Astrocyte (in vitro differentiated cells and primary cell): ENCODE data around the gene TET2.

Experiments
- EZH2 ChIP-seq: IDR thresholded peaks from 2 replicates; pipeline ENCODE4 v1.6.1; 2012; ENCODE audit warnings: mild to moderate bottlenecking, low read length, inconsistent platforms; ENCODE audit not compliant: insufficient read depth
- TF ChIP-seq, protein P1 (sequence below): IDR thresholded peaks from 2 replicates; pipeline ENCODE4 v1.5.1; 2011; ENCODE audit warnings: low read depth, mild to moderate bottlenecking, inconsistent platforms, low read length, moderate library complexity; ENCODE audit not compliant: insufficient read depth

- TF ChIP-seq, protein P1, sequence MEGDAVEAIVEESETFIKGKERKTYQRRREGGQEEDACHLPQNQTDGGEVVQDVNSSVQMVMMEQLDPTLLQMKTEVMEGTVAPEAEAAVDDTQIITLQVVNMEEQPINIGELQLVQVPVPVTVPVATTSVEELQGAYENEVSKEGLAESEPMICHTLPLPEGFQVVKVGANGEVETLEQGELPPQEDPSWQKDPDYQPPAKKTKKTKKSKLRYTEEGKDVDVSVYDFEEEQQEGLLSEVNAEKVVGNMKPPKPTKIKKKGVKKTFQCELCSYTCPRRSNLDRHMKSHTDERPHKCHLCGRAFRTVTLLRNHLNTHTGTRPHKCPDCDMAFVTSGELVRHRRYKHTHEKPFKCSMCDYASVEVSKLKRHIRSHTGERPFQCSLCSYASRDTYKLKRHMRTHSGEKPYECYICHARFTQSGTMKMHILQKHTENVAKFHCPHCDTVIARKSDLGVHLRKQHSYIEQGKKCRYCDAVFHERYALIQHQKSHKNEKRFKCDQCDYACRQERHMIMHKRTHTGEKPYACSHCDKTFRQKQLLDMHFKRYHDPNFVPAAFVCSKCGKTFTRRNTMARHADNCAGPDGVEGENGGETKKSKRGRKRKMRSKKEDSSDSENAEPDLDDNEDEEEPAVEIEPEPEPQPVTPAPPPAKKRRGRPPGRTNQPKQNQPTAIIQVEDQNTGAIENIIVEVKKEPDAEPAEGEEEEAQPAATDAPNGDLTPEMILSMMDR = no peak
- TF ChIP-seq EZH2 = no peak
These were observed 45.0 kb downstream of the TET2 start for GRCh38 chr4:105191621-105192210.
